ENCODE measurements around the gene TMEM62. TPM values are rescaled to one million over a fixed set of nuclear protein-coding genes. Genes with fewer than 3 reads are reported as not detected.

The TMEM62 gene
- total and polyA plus RNA-seq, 2 donors (not counting 1 experiment from before 2014, with no cell fraction given) = 18.6 to 65.3 TPM

- Histone ChIP-seq H3K27me3 (replicated peaks in 1 of 4; ENCODE audit: control extremely low read depth in 1 of 4, control insufficient read depth in 3 of 4, insufficient read depth in 4 of 4, low read length in 3 of 4) (no peaks in the 10 kb centered on the region), H3K4me1 (ENCODE audit: control insufficient read depth in 2 of 2, insufficient read depth in 2 of 2, low read length in 2 of 2) (peaks cover 21 to 22% of the 10 kb centered on the region in 2 donors), H3K4me3 (ENCODE audit: control extremely low read depth in 1 of 5, extremely low read depth in 1 of 5, insufficient read depth in 1 of 5, low read depth in 2 of 5, low read length in 4 of 5) (peak overlapping the region; percentile 55 to 99 (median 87)), H2AFZ (ENCODE audit: insufficient read depth, low read depth, low read length, poor library complexity, severe bottlenecking) (peak overlapping the region; percentile 77), H3K27ac (ENCODE audit: low read length in 2 of 2) (peak overlapping the region; percentile 90 to 96), H3K79me2 (ENCODE audit: control insufficient read depth, insufficient read depth, low read length) (peaks cover 62% of the 10 kb centered on the region), H3K4me2 (replicated peaks; ENCODE audit: low read depth, low read length, poor library complexity, severe bottlenecking) (peak overlapping the region; percentile 80), H3K9ac (ENCODE audit: low read length) (peak overlapping the region; percentile 82), H3K9me3 (ENCODE audit: control extremely low read depth in 1 of 3, control insufficient read depth in 2 of 3, insufficient read depth in 1 of 3, low read length in 2 of 3) (no peaks in the 10 kb centered on the region), H4K20me1 (ENCODE audit: control insufficient read depth, insufficient read depth, low read length, poor library complexity, severe bottlenecking) (peaks cover 4% of the 10 kb centered on the region), H3K36me3 (replicated peaks in 1 of 2; ENCODE audit: control extremely low read depth in 1 of 2, control insufficient read depth in 1 of 2, extremely low read depth in 1 of 2, insufficient read depth in 2 of 2, low read length in 1 of 2) (peaks cover 5 to 12% of the 10 kb centered on the region in 2 experiments)
- peak overlapping the region; percentile 98 for H3K27ac Mint-ChIP-seq
- H3K4me1 Mint-ChIP-seq = peaks cover 52% of the 10 kb centered on the region
- no peak for DNase-seq
- peak overlapping the region; percentile 89 for H3K4me3 Mint-ChIP-seq
- no peak for TF ChIP-seq EZH2 (IDR thresholded peaks at IDR 0.05; ENCODE audit: borderline replicate concordance, insufficient read depth, low read depth, low read length, poor library complexity, severe bottlenecking)
- TF ChIP-seq CTCF (IDR thresholded peaks at IDR 0.05) = no peak
- peak; percentile 14 for ATAC-seq (ENCODE audit: low read depth)
- ChIA-PET POLR2A (interaction anchor here (1.8 kb wide), 1 partner anchor 28 kb away, joined by 10 read pairs; the partner anchor contains the start of gene TMEM62), CTCF (no interaction called here)
- WGBS (ENCODE audit: insufficient coverage) = 18% methylated on average over 11 of the region's 11 CpGs
- H3K27me3 Mint-ChIP-seq = no peaks in the 10 kb centered on the region
- intact Hi-C loops (cut with micrococcal nuclease) = no loop called here
- H3K9me3 Mint-ChIP-seq (ENCODE audit: insufficient read depth) = no peaks in the 10 kb centered on the region
Observed at GRCh38 chr15:43105077-43105736, 28.2 kb upstream of the TMEM62 start.

Data from B cell (primary cell).